GM12875 (cell line): ENCODE results near the gene POLE.
"Not testable (repeated sequence)": the region's sequence is repeated elsewhere in the genome, so short reads cannot be mapped to it uniquely, and the experiment has no call there.

Experiments
- H3K4me3 ChIP-seq: one replicate; pipeline ENCODE4 v1.5.1; 2011; ENCODE audit warnings: low read depth, low read length, control low read depth
- CTCF ChIP-seq: IDR thresholded peaks from 2 replicates; pipeline ENCODE4 v1.5.1; 2011; ENCODE audit warnings: low read depth, mild to moderate bottlenecking, control low read depth, inconsistent platforms, low read length, moderate library complexity, borderline replicate concordance; ENCODE audit not compliant: insufficient read depth

POLE gene

GRCh38 chr12:132708150-132708549 is 21.0 kb upstream of the POLE start:
- no peak for TF ChIP-seq CTCF
- H3K4me3 ChIP-seq: no peak overlapping the region

GRCh38 chr12:132707241-132707640 is 20.1 kb upstream of the POLE start:
- H3K4me3 ChIP-seq: no peak overlapping the region
- no peak for TF ChIP-seq CTCF

- TF ChIP-seq CTCF: no peak
- H3K4me3 ChIP-seq: no peak overlapping the region
These were observed 16.5 kb upstream of the POLE start for GRCh38 chr12:132703641-132704040.

- TF ChIP-seq CTCF: no peak
- H3K4me3 ChIP-seq: no peak overlapping the region
These were observed 15.5 kb upstream of the POLE start for GRCh38 chr12:132702640-132703039.

GRCh38 chr12:132700212-132700822 is 13.2 kb upstream of the POLE start:
- no peak for TF ChIP-seq CTCF

GRCh38 chr12:132698341-132698740 is 11.2 kb upstream of the POLE start:
- no peak overlapping the region for H3K4me3 ChIP-seq
- TF ChIP-seq CTCF: no peak

More at GRCh38 chr12:132700212-132700822, 13.2 kb upstream of the POLE start:
- H3K4me3 ChIP-seq: no peak overlapping the region

- H3K4me3 ChIP-seq: no peak overlapping the region
- no peak for TF ChIP-seq CTCF
These were observed 8.3 kb upstream of the POLE start for GRCh38 chr12:132695431-132695830.

- not testable (repeated sequence) for H3K4me3 ChIP-seq
These were observed 7.7 kb upstream of the POLE start for GRCh38 chr12:132694888-132695287.

GRCh38 chr12:132692030-132692429 is 4.9 kb upstream of the POLE start:
- H3K4me3 ChIP-seq: not testable (repeated sequence)
